ENCODE data around the gene GFM2. TPM values are rescaled to one million over a fixed set of nuclear protein-coding genes. Genes with fewer than 3 reads are reported as not detected.

GFM2 gene
- total and polyA plus RNA-seq, 2 of the 8 experiments (the other 6 are each of a cell fraction or from before 2014, with no cell fraction given): 17.8 to 30.6 TPM

GRCh38 chr5:74786851-74787250, 19.9 kb upstream of the GFM2 start:
- Histone ChIP-seq H4K91ac (replicated peaks; ENCODE audit: insufficient read length, low read length) (no peak overlapping the region), H2AK5ac (ENCODE audit: low read depth, low read length) (no peak overlapping the region), H3K14ac (ENCODE audit: insufficient read length) (no peak overlapping the region), H2BK15ac (ENCODE audit: low read length) (no peak overlapping the region), H3K23ac (ENCODE audit: insufficient read length) (no peak overlapping the region), H3K4me2 (ENCODE audit: insufficient read depth in 1 of 2, low read depth in 2 of 2, low read length in 2 of 2) (no peak overlapping the region), H3K27ac (ENCODE audit: low read depth, low read length) (no peak overlapping the region), H2BK120ac (replicated peaks; ENCODE audit: low read depth, low read length) (no peak overlapping the region), H3K79me1 (ENCODE audit: low read depth, low read length) (no peaks in the 10 kb centered on the region; the same call in 1 of the 2 replicates), H2BK12ac (ENCODE audit: low read depth, low read length) (no peak overlapping the region), H4K20me1 (replicated peaks in 1 of 2; ENCODE audit: control insufficient read depth in 1 of 2, insufficient read depth in 2 of 2, low read length in 2 of 2) (no peaks in the 10 kb centered on the region), H2BK20ac (ENCODE audit: low read length) (no peak overlapping the region), H3K18ac (ENCODE audit: extremely low read depth, low read length) (no peak overlapping the region), H3K23me2 (ENCODE audit: low read depth, low read length) (no peaks in the 10 kb centered on the region), H3K27me3 (replicated peaks in 1 of 4; ENCODE audit: control insufficient read depth in 3 of 4, extremely low read depth in 1 of 4, insufficient read depth in 3 of 4, low read length in 3 of 4) (no peaks in the 10 kb centered on the region), H4K5ac (ENCODE audit: insufficient read length, low read depth, low read length) (no peak overlapping the region), H3K36me3 (ENCODE audit: control insufficient read depth in 2 of 4, insufficient read depth in 4 of 4, low read length in 3 of 4) (peaks cover 6 to 61% (median 35%) of the 10 kb centered on the region in 4 experiments), H3K4me1 (replicated peaks in 1 of 4; ENCODE audit: control insufficient read depth in 3 of 4, insufficient read depth in 4 of 4, low read length in 3 of 4) (no peaks in the 10 kb centered on the region), H2AFZ (ENCODE audit: low read length) (no peak overlapping the region), H3K9me3 (ENCODE audit: insufficient read depth in 2 of 2, low read depth in 1 of 2, low read length in 1 of 2) (no peaks in the 10 kb centered on the region), H3K9ac (replicated peaks in 1 of 4; ENCODE audit: extremely low read depth in 1 of 4, low read depth in 3 of 4, low read length in 3 of 4) (no peak overlapping the region), H4K8ac (ENCODE audit: extremely low read depth, insufficient read depth, low read length) (no peak overlapping the region), H2BK5ac (ENCODE audit: low read depth, low read length) (no peak overlapping the region), H3K56ac (replicated peaks; ENCODE audit: insufficient read length, low read depth, low read length) (no peak overlapping the region), H3K4me3 (ENCODE audit: extremely low read depth in 1 of 4, insufficient read depth in 2 of 4, low read depth in 3 of 4, low read length in 4 of 4) (no peak overlapping the region), H3K4ac (replicated peaks; ENCODE audit: insufficient read length, low read depth, low read length) (no peak overlapping the region), H3K79me2 (ENCODE audit: control insufficient read depth in 1 of 2, insufficient read depth in 2 of 2, low read length in 2 of 2) (no peaks in the 10 kb centered on the region)
- ChIA-PET CTCF (ENCODE audit: partially characterized antibody) (interaction anchor here (1.2 to 1.4 kb wide), 4 partner anchors 25 to 157 kb away, joined by 3 to 4 read pairs (median 3); no protein-coding TSS in a partner anchor), POLR2A (ENCODE audit: partially characterized antibody) (interaction anchor here (0.6 to 0.8 kb wide), 2 partner anchors 31 to 49 kb away, joined by 3 read pairs; no protein-coding TSS in a partner anchor)
- WGBS, 2 experiments (ENCODE audit: extremely low coverage in 1 of 2, insufficient coverage in 1 of 2, insufficient read length in 1 of 2, insufficient replicate concordance in 2 of 2, low coverage in 1 of 2, low lambda C conversion rate in 2 of 2, missing lambda C conversion rate in 1 of 2): 93% methylated on average over 6 of the region's 6 CpGs; no CpG with 5 or more reads in 1 of the 2 experiments
- FAIRE-seq (no peak), DNase-seq (ENCODE audit: low read depth in 1 of 2, low spot score in 2 of 2) (no peak)
- TF ChIP-seq CTCF (IDR thresholded peaks at IDR 0.05; ENCODE audit: control extremely low read depth in 1 of 3, insufficient read depth in 1 of 3, low read depth in 1 of 3, low read length in 3 of 3) (0 out of 4 replicates have a peak, but pooled peaks of 1 of the 3 experiments have one; percentile 9), MAFK (IDR thresholded peaks at IDR 0.05; ENCODE audit: low read depth, low read length) (no peak), RNF2 (IDR thresholded peaks at IDR 0.05; ENCODE audit: borderline replicate concordance, low read depth, low read length, missing control alignments, poor library complexity, severe bottlenecking) (no peak), SIRT6 (IDR thresholded peaks at IDR 0.05; ENCODE audit: low read length) (no peak), MAX (IDR thresholded peaks at IDR 0.05) (no peak), CBX8 (IDR thresholded peaks at IDR 0.05; ENCODE audit: borderline replicate concordance, low read depth, low read length) (no peak), HDAC6 (IDR thresholded peaks at IDR 0.05; ENCODE audit: low read depth, low read length) (no peak), CTBP2 (IDR thresholded peaks at IDR 0.05; ENCODE audit: borderline replicate concordance, insufficient read depth, insufficient read length, low read length) (no peak)
